H1 (cell line): ENCODE results near the gene PARP14. TPM values are rescaled to one million over a fixed set of nuclear protein-coding genes. Genes with fewer than 3 reads are reported as not detected.

Experiments
- ASH2L ChIP-seq: fragments of 200-600, 300-600 bp; sonication (generic); IDR thresholded peaks from one replicate; pipeline ENCODE4 v1.7.1; 2017; ENCODE audit warnings: low read length
- GTF2F1 ChIP-seq: IDR thresholded peaks from 2 replicates; pipeline ENCODE4 v1.6.1; 2012; ENCODE audit warnings: low read depth, low read length, improper control_type of control experiment, borderline replicate concordance
- JUND ChIP-seq: IDR thresholded peaks from 2 replicates; pipeline ENCODE4 v1.6.1; 2011; ENCODE audit warnings: mild to moderate bottlenecking, improper control_type of control experiment, low read length
- MAFK ChIP-seq: IDR thresholded peaks from 2 replicates; pipeline ENCODE4 v1.6.1; 2012; ENCODE audit warnings: low read depth, mild to moderate bottlenecking, improper control_type of control experiment, low read length
- MAX ChIP-seq: IDR thresholded peaks from 2 replicates; pipeline ENCODE4 v1.6.1; 2012; ENCODE audit warnings: inconsistent platforms
- RXRA ChIP-seq: IDR thresholded peaks from 2 replicates; pipeline ENCODE4 v1.6.1; 2011; ENCODE audit warnings: low read depth, mild to moderate bottlenecking, low read length, moderate library complexity; ENCODE audit not compliant: insufficient read depth
- polyA plus RNA-seq, 7 experiments: library from polyadenylated mRNA; depleted of rRNA in 3 of 7; stranded (reverse) in 5 of 7; unstranded in 2 of 7; fragments of >200 nt in 5 of 7; fragments of 200-250 nt in 2 of 7; gene quantifications; 1 replicate in 5 of 7; 2 replicates in 1 of 7; 4 replicates in 1 of 7; pipeline versions ENCODE4 v1.2.1 to v1.2.3, GENCODE V29; 2011 to 2013; ENCODE audit warnings: missing spikeins in 2 of 7, mixed read lengths in 2 of 7
- total RNA-seq: library from RNA; stranded (reverse); fragmentation: NEBNext Ultra II Directional; extraction: Animal tissue kit (Norgen Biotek cat#: 25700); gene quantifications from 2 replicates; pipeline ENCODE4 v1.2.1, GENCODE V29; 2021

The PARP14 gene
- total and polyA plus RNA-seq, 2 of the 8 experiments (the other 6 are each of a cell fraction or from before 2014, with no cell fraction given): 12.6 to 17.6 TPM

- no peak for TF ChIP-seq RXRA
- TF ChIP-seq GTF2F1: no peak
- TF ChIP-seq JUND: no peak
- TF ChIP-seq MAFK: no peak
- TF ChIP-seq MAX: no peak
- no peak for TF ChIP-seq ASH2L
Measured at GRCh38 chr3:122678506-122678905, 2.1 kb upstream of the PARP14 start (continued).
